Epithelial cell of proximal tubule (primary cell): ENCODE results near the gene HBD. TPM values are rescaled to one million over a fixed set of nuclear protein-coding genes. Genes with fewer than 3 reads are reported as not detected.

Source experiments
- DNase-seq: peaks from one replicate; pipeline ENCODE4 v3.0.0-alpha.2; 2011; ENCODE audit warnings: low read depth
- H3K4me3 ChIP-seq: 2 replicates; pipeline ENCODE4 v1.5.1; 2011; ENCODE audit warnings: low read depth, mild to moderate bottlenecking, low read length
- CTCF ChIP-seq: conservative IDR thresholded peaks from 2 replicates; pipeline ENCODE4 v1.5.1; 2012; ENCODE audit warnings: low read depth, mild to moderate bottlenecking, low read length
- total RNA-seq: library from RNA; depleted of rRNA; stranded (reverse); fragments of >200 nt; gene quantifications from 2 replicates; pipeline ENCODE4 v1.2.3, GENCODE V29; 2015

The HBD gene
- total RNA-seq, 1 donor from 2014 or later = not detected

GRCh38 chr11:5192738-5193137 is 41.5 kb downstream of the HBD start:
- no peak overlapping the region for H3K4me3 ChIP-seq
- DNase-seq = no peak
- no peak for TF ChIP-seq CTCF

- TF ChIP-seq CTCF = no peak
- DNase-seq = no peak
- H3K4me3 ChIP-seq = no peak overlapping the region
These were observed 46.1 kb downstream of the HBD start for GRCh38 chr11:5188201-5188600.

Other genes with a start within 250 kb of the HBD start
- gene OR51L1, start 239.6 kb downstream of the HBD start, total RNA-seq = not detected in 2 replicates
- not detected in 2 replicates for gene OR52J3, start 188.0 kb downstream of the HBD start, total RNA-seq
- not detected in 2 replicates for gene OR52E2, start 174.9 kb downstream of the HBD start, total RNA-seq
- not detected in 2 replicates for gene OR52E1, start 164.9 kb downstream of the HBD start, total RNA-seq
- gene OR52A5, start 96.1 kb downstream of the HBD start, total RNA-seq = not detected in 2 replicates
- not detected in 2 replicates for gene OR52A1, start 79.7 kb downstream of the HBD start, total RNA-seq
- gene OR51V1, start 33.8 kb downstream of the HBD start, total RNA-seq = not detected in 2 replicates
- gene HBB, start 7.4 kb downstream of the HBD start, total RNA-seq = not detected in 2 replicates
- gene HBG1, start 15.4 kb upstream of the HBD start, total RNA-seq = not detected in 2 replicates
- gene HBG2, start 20.3 kb upstream of the HBD start, total RNA-seq = not detected in 2 replicates
- gene HBE1, start 35.5 kb upstream of the HBD start, total RNA-seq = not detected in 2 replicates
- not detected in 2 replicates for gene OR51B4, start 67.5 kb upstream of the HBD start, total RNA-seq
- not detected in 2 replicates for gene OR51B2, start 89.8 kb upstream of the HBD start, total RNA-seq
- gene OR51B5, start 109.0 kb upstream of the HBD start, total RNA-seq = not detected in 2 replicates
- gene OR51B6, start 117.0 kb upstream of the HBD start, total RNA-seq = not detected in 2 replicates
- not detected in 2 replicates for gene OR51M1, start 149.3 kb upstream of the HBD start, total RNA-seq
- gene OR51Q1, start 187.6 kb upstream of the HBD start, total RNA-seq = not detected in 2 replicates
- not detected in 2 replicates for gene OR51I1, start 207.0 kb upstream of the HBD start, total RNA-seq
- gene OR51I2, start 214.8 kb upstream of the HBD start, total RNA-seq = not detected in 2 replicates